ENCODE measurements around the gene KRTAP10-11. TPM values are rescaled to one million over a fixed set of nuclear protein-coding genes. Genes with fewer than 3 reads are reported as not detected.

The KRTAP10-11 gene
- total RNA-seq, 1 donor from 2014 or later: not detected

DNA sequence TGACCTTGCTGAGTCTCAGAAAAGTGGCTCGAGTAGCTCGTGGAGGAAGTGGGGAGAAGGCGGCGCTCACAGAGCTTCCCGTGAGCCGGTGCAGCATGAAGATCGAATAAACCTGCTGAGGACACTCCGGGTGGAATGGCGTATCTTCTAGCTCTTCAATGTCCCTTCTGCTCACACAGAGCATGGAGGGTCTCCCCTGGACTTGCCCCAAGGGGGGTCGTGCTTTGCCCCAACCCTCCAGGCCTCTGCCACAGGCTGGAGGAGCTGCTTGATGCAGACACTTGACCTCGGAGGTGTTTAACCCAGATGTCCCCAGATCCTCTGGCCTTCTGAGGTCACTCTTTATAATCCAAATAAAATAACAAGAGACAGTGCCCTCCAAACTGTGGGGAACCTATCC, 48.6 kb downstream of the KRTAP10-11 start:
- no peak for DNase-seq (ENCODE audit: low read depth, low spot score)

DNA sequence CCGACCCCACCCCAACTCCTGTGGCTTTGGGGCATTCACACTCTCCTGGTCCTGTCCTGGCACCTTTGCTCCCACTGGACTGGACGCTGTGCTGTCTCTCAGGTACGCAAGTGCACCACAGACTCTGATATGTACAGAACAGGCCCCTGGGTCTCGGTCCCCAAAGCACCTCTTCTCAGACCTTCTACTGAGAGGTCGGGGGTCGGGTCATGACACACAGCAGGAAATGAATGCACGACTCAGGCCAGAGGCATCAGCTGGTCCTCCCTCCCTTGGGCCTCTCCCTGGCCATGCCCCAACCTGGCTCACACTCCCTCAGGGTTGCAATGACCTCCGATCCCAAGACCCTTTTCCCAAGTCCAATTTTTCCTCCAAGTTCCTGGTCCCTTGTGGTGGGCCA, 49.0 kb downstream of the KRTAP10-11 start:
- no peak for DNase-seq (ENCODE audit: low read depth, low spot score)

DNA sequence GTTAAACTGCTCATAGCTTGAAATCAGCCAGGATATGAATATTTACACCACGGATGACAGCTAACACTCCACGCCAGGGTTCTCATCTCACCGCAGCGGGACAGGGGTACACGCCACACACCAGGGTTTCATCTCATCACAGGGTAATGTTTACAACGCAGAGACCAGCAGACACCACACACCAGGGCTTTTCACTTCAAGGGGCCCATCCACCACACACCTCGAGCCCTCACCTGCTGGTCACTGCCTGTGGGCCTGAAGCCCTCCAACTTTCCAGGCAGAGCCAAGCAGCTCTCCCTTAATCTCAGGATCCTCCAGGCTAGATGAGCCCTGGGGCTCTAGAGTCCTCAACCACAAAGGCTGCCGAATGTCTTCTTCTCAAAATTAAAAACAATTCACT, 49.4 kb downstream of the KRTAP10-11 start:
- DNase-seq (ENCODE audit: low read depth, low spot score): no peak

DNA sequence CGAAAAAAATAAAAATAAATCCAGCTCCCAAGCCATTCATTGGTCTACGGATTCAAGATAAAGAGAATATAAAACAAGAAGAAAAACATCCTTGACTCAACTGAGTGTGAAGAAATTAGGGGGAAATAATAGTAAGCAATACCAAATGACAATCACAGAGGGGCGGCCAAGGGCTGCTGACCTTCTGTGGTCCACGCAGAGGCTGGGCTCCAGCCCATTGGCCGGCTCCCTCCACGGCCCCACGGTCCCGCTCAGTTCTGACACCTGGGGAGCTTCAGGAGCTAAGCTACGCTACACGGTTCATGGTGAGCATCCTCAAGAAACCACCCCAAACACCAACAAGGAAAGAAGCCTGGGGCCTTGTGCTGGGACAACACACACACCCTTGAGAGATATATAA, 50.4 kb downstream of the KRTAP10-11 start:
- DNase-seq (ENCODE audit: low read depth, low spot score): no peak

Other genes with a start within 250 kb of the KRTAP10-11 start
- 0.71 and 1.5 TPM in 2 replicates for gene LRRC3, start 190.9 kb upstream of the KRTAP10-11 start, total RNA-seq
- not detected in 2 replicates for gene KRTAP10-1, start 106.2 kb upstream of the KRTAP10-11 start, total RNA-seq
- not detected in 2 replicates for gene KRTAP10-2, start 94.9 kb upstream of the KRTAP10-11 start, total RNA-seq
- not detected in 2 replicates for gene KRTAP10-3, start 87.6 kb upstream of the KRTAP10-11 start, total RNA-seq
- not detected in 2 replicates for gene KRTAP10-4, start 72.7 kb upstream of the KRTAP10-11 start, total RNA-seq
- not detected in 2 replicates for gene KRTAP10-5, start 65.8 kb upstream of the KRTAP10-11 start, total RNA-seq
- not detected in 2 replicates for gene KRTAP10-6, start 53.9 kb upstream of the KRTAP10-11 start, total RNA-seq
- gene KRTAP10-7, start 45.8 kb upstream of the KRTAP10-11 start, total RNA-seq: not detected in 2 replicates
- gene KRTAP10-8, start 34.3 kb upstream of the KRTAP10-11 start, total RNA-seq: not detected in 2 replicates
- gene KRTAP10-9, start 19.3 kb upstream of the KRTAP10-11 start, total RNA-seq: not detected in 2 replicates
- not detected in 2 replicates for gene KRTAP10-10, start 9.1 kb upstream of the KRTAP10-11 start, total RNA-seq
- gene KRTAP12-4, start 8.2 kb downstream of the KRTAP10-11 start, total RNA-seq: not detected in 2 replicates
- gene KRTAP12-3, start 11.5 kb downstream of the KRTAP10-11 start, total RNA-seq: not detected in 2 replicates
- not detected in 2 replicates for gene KRTAP12-2, start 20.5 kb downstream of the KRTAP10-11 start, total RNA-seq
- not detected in 2 replicates for gene KRTAP12-1, start 35.7 kb downstream of the KRTAP10-11 start, total RNA-seq
- gene KRTAP10-12, start 50.8 kb downstream of the KRTAP10-11 start, total RNA-seq: not detected in 2 replicates
- gene TSPEAR, start 65.2 kb downstream of the KRTAP10-11 start, total RNA-seq: not detected in 2 replicates
- gene UBE2G2, start 155.4 kb downstream of the KRTAP10-11 start, total RNA-seq: 105 and 197 TPM in 2 replicates
- 101 and 113 TPM in 2 replicates for gene SUMO3, start 171.6 kb downstream of the KRTAP10-11 start, total RNA-seq
- 324 and 432 TPM in 2 replicates for gene PTTG1IP, start 227.3 kb downstream of the KRTAP10-11 start, total RNA-seq